ENCODE results near the gene ARHGEF28. TPM values are rescaled to one million over a fixed set of nuclear protein-coding genes. Genes with fewer than 3 reads are reported as not detected.

ARHGEF28 gene
- total RNA-seq, 1 donor from 2014 or later = 0.11 TPM

- peaks cover 16% of the 10 kb centered on the region for H3K9me3 Mint-ChIP-seq
Measured at GRCh38 chr5:73766902-73767301, 140.9 kb downstream of the ARHGEF28 start.

GRCh38 chr5:73770172-73771025 is 144.4 kb downstream of the ARHGEF28 start:
- Histone ChIP-seq H3K79me2 (ENCODE audit: low read depth) (no peaks in the 10 kb centered on the region), H3K9me3 (ENCODE audit: low read depth) (no peaks in the 10 kb centered on the region), H3K9ac (no peak overlapping the region), H3K4me3 (no peak overlapping the region), H3K4me1 (no peaks in the 10 kb centered on the region), H3F3A (ENCODE audit: low read depth) (no peaks in the 10 kb centered on the region), H2AFZ (replicated peaks) (no peak overlapping the region), H3K36me3 (no peaks in the 10 kb centered on the region), H4K20me1 (ENCODE audit: low read depth) (no peaks in the 10 kb centered on the region), H3K4me2 (no peak overlapping the region), H3K27me3 (no peaks in the 10 kb centered on the region), H3K27ac (no peak overlapping the region)
- no peak overlapping the region for H3K4me3 Mint-ChIP-seq
- peaks cover 15% of the 10 kb centered on the region for H3K9me3 Mint-ChIP-seq
- H3K4me1 Mint-ChIP-seq = no peaks in the 10 kb centered on the region
- H3K27me3 Mint-ChIP-seq (ENCODE audit: insufficient read depth, low read depth) = no peaks in the 10 kb centered on the region
- no peaks in the 10 kb centered on the region for H3K36me3 Mint-ChIP-seq
- TF ChIP-seq EZH2 (IDR thresholded peaks at IDR 0.05) = no peak
- no peak for TF ChIP-seq EZH2phosphoT487 (IDR thresholded peaks at IDR 0.05)
- no peak for TF ChIP-seq CTCF (IDR thresholded peaks at IDR 0.05)
- no peak for DNase-seq (ENCODE audit: low spot score)
- H3K27ac Mint-ChIP-seq = no peak overlapping the region

More at GRCh38 chr5:73766902-73767301, 140.9 kb downstream of the ARHGEF28 start:
- TF ChIP-seq EZH2phosphoT487 (IDR thresholded peaks at IDR 0.05) (no peak), EZH2 (IDR thresholded peaks at IDR 0.05) (no peak), CTCF (IDR thresholded peaks at IDR 0.05) (no peak)
- H3K4me1 ChIP-seq = no peaks in the 10 kb centered on the region
- no peak overlapping the region for H3K4me2 ChIP-seq
- no peak overlapping the region for H3K27ac Mint-ChIP-seq
- no peaks in the 10 kb centered on the region for H4K20me1 ChIP-seq (ENCODE audit: low read depth)
- DNase-seq (ENCODE audit: low spot score) = no peak
- no peaks in the 10 kb centered on the region for H3K27me3 Mint-ChIP-seq (ENCODE audit: insufficient read depth, low read depth)
- no peaks in the 10 kb centered on the region for H3K79me2 ChIP-seq (ENCODE audit: low read depth)
- H3K27me3 ChIP-seq = no peaks in the 10 kb centered on the region
- H3K36me3 Mint-ChIP-seq = no peaks in the 10 kb centered on the region
- H2AFZ ChIP-seq (replicated peaks) = no peak overlapping the region
- H3K4me3 ChIP-seq = no peak overlapping the region
- H3K4me3 Mint-ChIP-seq = no peak overlapping the region
- H3K9me3 ChIP-seq (ENCODE audit: low read depth) = no peaks in the 10 kb centered on the region
- H3K9ac ChIP-seq = no peak overlapping the region
- no peaks in the 10 kb centered on the region for H3F3A ChIP-seq (ENCODE audit: low read depth)
- no peak overlapping the region for H3K27ac ChIP-seq
- no peaks in the 10 kb centered on the region for H3K4me1 Mint-ChIP-seq
- no peaks in the 10 kb centered on the region for H3K36me3 ChIP-seq

- H3F3A ChIP-seq (ENCODE audit: low read depth) = no peaks in the 10 kb centered on the region
- H3K79me2 ChIP-seq (ENCODE audit: low read depth) = no peaks in the 10 kb centered on the region
- no peak overlapping the region for H3K4me3 ChIP-seq
- H4K20me1 ChIP-seq (ENCODE audit: low read depth) = no peaks in the 10 kb centered on the region
- H3K27ac Mint-ChIP-seq = no peak overlapping the region
- H3K36me3 ChIP-seq = no peaks in the 10 kb centered on the region
- H3K4me2 ChIP-seq = no peak overlapping the region
- no peaks in the 10 kb centered on the region for H3K36me3 Mint-ChIP-seq
- no peak overlapping the region for H3K9ac ChIP-seq
- H3K27me3 ChIP-seq = no peaks in the 10 kb centered on the region
- TF ChIP-seq CTCF (IDR thresholded peaks at IDR 0.05) (no peak), EZH2phosphoT487 (IDR thresholded peaks at IDR 0.05) (no peak), EZH2 (IDR thresholded peaks at IDR 0.05) (no peak)
- no peak overlapping the region for H3K4me3 Mint-ChIP-seq
- H3K27me3 Mint-ChIP-seq (ENCODE audit: insufficient read depth, low read depth) = no peaks in the 10 kb centered on the region
- no peak overlapping the region for H3K27ac ChIP-seq
- no peaks in the 10 kb centered on the region for H3K9me3 ChIP-seq (ENCODE audit: low read depth)
- no peak overlapping the region for H2AFZ ChIP-seq (replicated peaks)
- no peaks in the 10 kb centered on the region for H3K9me3 Mint-ChIP-seq
- no peak for DNase-seq (ENCODE audit: low spot score)
- H3K4me1 ChIP-seq = no peaks in the 10 kb centered on the region
- no peaks in the 10 kb centered on the region for H3K4me1 Mint-ChIP-seq
Measured at GRCh38 chr5:73774924-73775323, 148.9 kb downstream of the ARHGEF28 start.
